ENCODE data around the gene MTCL3.

MTCL3 gene

DNA sequence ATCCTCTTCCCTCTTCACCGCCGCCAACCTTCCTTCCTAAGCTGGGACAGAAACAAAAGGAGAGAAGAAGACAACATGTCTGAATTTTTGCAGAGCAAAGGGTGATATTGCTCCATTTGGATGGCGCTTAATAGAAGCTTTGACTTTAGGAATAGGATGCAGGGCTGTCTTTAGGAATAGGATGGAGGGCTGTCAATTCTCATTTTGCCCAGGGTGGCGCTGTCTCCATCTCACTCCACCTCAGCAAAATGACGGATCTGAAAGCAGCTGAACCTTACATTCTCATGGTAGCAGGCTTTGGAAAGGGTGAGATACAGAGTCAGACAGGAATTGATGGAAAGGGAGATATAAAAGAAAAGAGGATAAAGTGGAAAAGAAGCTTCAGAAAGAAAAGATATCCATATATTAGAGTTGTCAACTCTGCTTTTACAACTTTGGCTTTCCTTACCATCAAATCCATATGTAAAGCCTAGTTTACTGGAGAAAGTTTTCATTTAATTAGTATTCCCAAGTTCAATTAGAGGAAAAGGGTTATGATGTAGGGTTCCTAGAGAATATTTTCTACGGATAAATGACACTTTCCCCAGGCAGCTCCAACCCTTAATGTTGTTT is 2.4 kb downstream of the MTCL3 start:
- peak overlapping the region; percentile 70 to 71 for H3K4me3 ChIP-seq (replicated peaks in 1 of 2; ENCODE audit: low read depth in 2 of 2, low read length in 2 of 2)
- DNase-seq (ENCODE audit: low read depth in 2 of 2): peak; percentile 34 to 72
- TF ChIP-seq, protein P1, sequence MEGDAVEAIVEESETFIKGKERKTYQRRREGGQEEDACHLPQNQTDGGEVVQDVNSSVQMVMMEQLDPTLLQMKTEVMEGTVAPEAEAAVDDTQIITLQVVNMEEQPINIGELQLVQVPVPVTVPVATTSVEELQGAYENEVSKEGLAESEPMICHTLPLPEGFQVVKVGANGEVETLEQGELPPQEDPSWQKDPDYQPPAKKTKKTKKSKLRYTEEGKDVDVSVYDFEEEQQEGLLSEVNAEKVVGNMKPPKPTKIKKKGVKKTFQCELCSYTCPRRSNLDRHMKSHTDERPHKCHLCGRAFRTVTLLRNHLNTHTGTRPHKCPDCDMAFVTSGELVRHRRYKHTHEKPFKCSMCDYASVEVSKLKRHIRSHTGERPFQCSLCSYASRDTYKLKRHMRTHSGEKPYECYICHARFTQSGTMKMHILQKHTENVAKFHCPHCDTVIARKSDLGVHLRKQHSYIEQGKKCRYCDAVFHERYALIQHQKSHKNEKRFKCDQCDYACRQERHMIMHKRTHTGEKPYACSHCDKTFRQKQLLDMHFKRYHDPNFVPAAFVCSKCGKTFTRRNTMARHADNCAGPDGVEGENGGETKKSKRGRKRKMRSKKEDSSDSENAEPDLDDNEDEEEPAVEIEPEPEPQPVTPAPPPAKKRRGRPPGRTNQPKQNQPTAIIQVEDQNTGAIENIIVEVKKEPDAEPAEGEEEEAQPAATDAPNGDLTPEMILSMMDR (IDR thresholded peaks at IDR 0.05; ENCODE audit: low read depth, low read length): peak; percentile 83

GRCh38 chr6:127515794-127516661 is 3.1 kb downstream of the MTCL3 start:
- DNase-seq (ENCODE audit: low read depth in 2 of 2): peak; percentile 66 to 68
- TF ChIP-seq, protein P1 (IDR thresholded peaks at IDR 0.05; ENCODE audit: low read depth, low read length): no peak
- peak overlapping the region; percentile 70 to 71 for H3K4me3 ChIP-seq (replicated peaks in 1 of 2; ENCODE audit: low read depth in 2 of 2, low read length in 2 of 2)

DNA sequence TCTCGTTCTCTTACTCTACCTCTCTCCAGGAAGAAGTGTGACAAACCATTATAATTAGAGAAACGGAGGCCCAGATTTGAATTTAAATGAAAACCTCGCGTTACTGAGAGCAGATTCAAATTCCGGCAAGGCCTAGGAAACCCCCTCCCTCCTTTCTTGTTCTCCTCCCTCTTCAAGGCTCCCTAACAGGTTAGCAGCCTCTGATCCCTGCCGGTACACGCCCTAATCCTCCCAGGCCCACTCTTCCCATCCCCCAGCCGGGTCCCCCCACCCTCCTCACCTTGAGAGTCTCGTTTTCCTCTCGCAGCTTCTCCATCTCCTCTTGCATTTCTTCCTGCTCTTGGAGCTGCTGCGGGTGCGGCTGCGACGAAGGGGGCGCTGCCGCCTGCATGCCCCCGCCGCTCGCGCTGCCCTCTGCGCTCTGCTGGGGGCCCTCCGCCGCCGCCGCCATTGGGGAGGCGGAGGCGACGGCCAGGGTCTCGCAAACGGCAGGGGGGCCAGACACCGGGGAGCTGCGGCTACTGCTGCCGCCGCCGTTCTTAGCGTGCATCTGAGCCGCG is 3.8 kb downstream of the MTCL3 start:
- TF ChIP-seq, protein P1 (IDR thresholded peaks at IDR 0.05; ENCODE audit: low read depth, low read length): no peak
- peak; percentile 15 to 33 for DNase-seq (ENCODE audit: low read depth in 2 of 2)
- peak overlapping the region; percentile 70 to 71 for H3K4me3 ChIP-seq (replicated peaks in 1 of 2; ENCODE audit: low read depth in 2 of 2, low read length in 2 of 2)

- DNase-seq (ENCODE audit: low read depth in 2 of 2): peak; percentile 44 to 69
- TF ChIP-seq, protein P1 (IDR thresholded peaks at IDR 0.05; ENCODE audit: low read depth, low read length): no peak
- H3K4me3 ChIP-seq (replicated peaks in 1 of 2; ENCODE audit: low read depth in 2 of 2, low read length in 2 of 2): peak overlapping the region; percentile 70 to 71
These were observed 4.3 kb downstream of the MTCL3 start for GRCh38 chr6:127514773-127515227.

- peak overlapping the region; percentile 70 to 71 for H3K4me3 ChIP-seq (replicated peaks in 1 of 2; ENCODE audit: low read depth in 2 of 2, low read length in 2 of 2)
These were observed 4.9 kb downstream of the MTCL3 start for GRCh38 chr6:127514179-127514772.

DNA sequence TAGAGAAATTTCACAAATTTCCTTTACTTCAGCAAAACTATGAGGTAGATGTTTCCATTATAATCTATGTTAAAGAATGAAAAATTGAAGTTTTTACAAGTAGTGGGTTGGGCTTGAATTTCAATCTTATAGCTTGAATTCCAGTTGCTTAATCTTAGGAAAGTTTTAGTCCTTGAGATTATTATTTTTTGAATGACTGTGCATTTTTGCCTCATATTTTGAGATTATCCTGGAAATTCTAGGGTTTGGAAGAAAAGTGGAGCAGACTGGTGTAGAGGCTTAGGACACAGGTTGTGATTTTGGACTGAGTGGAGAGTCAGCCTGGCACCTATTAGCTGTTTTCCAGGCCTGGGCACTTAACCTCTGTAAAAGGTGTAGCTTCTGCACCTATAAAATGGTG is 5.7 kb downstream of the MTCL3 start:
- TF ChIP-seq, protein P1 (IDR thresholded peaks at IDR 0.05; ENCODE audit: low read depth, low read length): no peak
- DNase-seq (ENCODE audit: low read depth in 2 of 2): no peak
- no peak overlapping the region for H3K4me3 ChIP-seq (replicated peaks in 1 of 2; ENCODE audit: low read depth in 2 of 2, low read length in 2 of 2)

More at GRCh38 chr6:127514179-127514772, 4.9 kb downstream of the MTCL3 start:
- TF ChIP-seq, protein P1 (IDR thresholded peaks at IDR 0.05; ENCODE audit: low read depth, low read length): no peak
- no peak for DNase-seq (ENCODE audit: low read depth in 2 of 2)

Data from cardiac fibroblast (primary cell).